AG10803 (cell line): ENCODE measurements around the gene AFM.

Experiments used
- DNase-seq: peaks from one replicate; pipeline ENCODE4 v3.0.0; 2010; ENCODE audit warnings: low read depth
- H3K4me3 ChIP-seq: 2 replicates; pipeline ENCODE4 v1.5.1; 2011; ENCODE audit warnings: mild to moderate bottlenecking, low read length, control low read depth
- CTCF ChIP-seq: conservative IDR thresholded peaks from 2 replicates; pipeline ENCODE4 v1.5.1; 2011; ENCODE audit warnings: mild to moderate bottlenecking, low read length, control low read depth, inconsistent platforms

The AFM gene

GRCh38 chr4:73501664-73502265, 20.2 kb downstream of the AFM start:
- no peak for TF ChIP-seq CTCF
- no peak overlapping the region for H3K4me3 ChIP-seq
- DNase-seq: no peak

- H3K4me3 ChIP-seq: no peak overlapping the region
- DNase-seq: no peak
- no peak for TF ChIP-seq CTCF
Measured at GRCh38 chr4:73505567-73505966, 24.0 kb downstream of the AFM start.

- TF ChIP-seq CTCF: no peak
- H3K4me3 ChIP-seq: no peak overlapping the region
Measured at GRCh38 chr4:73507541-73507940, 26.0 kb downstream of the AFM start.

GRCh38 chr4:73508651-73509050, 27.1 kb downstream of the AFM start:
- no peak for DNase-seq
- no peak for TF ChIP-seq CTCF
- H3K4me3 ChIP-seq: no peak overlapping the region

More at GRCh38 chr4:73507541-73507940, 26.0 kb downstream of the AFM start:
- no peak for DNase-seq

GRCh38 chr4:73518340-73518739, 36.8 kb downstream of the AFM start:
- TF ChIP-seq CTCF: no peak
- no peak overlapping the region for H3K4me3 ChIP-seq
- DNase-seq: no peak

GRCh38 chr4:73520821-73521220, 39.3 kb downstream of the AFM start:
- peak; percentile 15; the same call in 1 of the 2 replicates for TF ChIP-seq CTCF
- no peak overlapping the region for H3K4me3 ChIP-seq
- peak; percentile 69 for DNase-seq

GRCh38 chr4:73523126-73523525, 41.6 kb downstream of the AFM start:
- TF ChIP-seq CTCF: no peak

More at GRCh38 chr4:73523126-73523525, 41.6 kb downstream of the AFM start:
- no peak overlapping the region for H3K4me3 ChIP-seq
- no peak for DNase-seq
